K562 (cell line): ENCODE results near the gene PRDX2. TPM values are rescaled to one million over a fixed set of nuclear protein-coding genes. Genes with fewer than 3 reads are reported as not detected.

Experiments
- CBX5 ChIP-seq: IDR thresholded peaks from 2 replicates; pipeline ENCODE4 v1.6.1; 2014; ENCODE audit warnings: low read depth, borderline replicate concordance
- HCFC1 ChIP-seq: IDR thresholded peaks from 2 replicates; pipeline ENCODE4 v1.6.1; 2012; ENCODE audit warnings: low read depth, low read length, improper control_type of control experiment
- JUNB ChIP-seq: fragments of 450-650 bp; formaldehyde crosslinking; conservative IDR thresholded peaks from 2 replicates; pipeline ENCODE4 v1.4.0; 2020; ENCODE audit warnings: mild to moderate bottlenecking
- SAFB2 ChIP-seq: fragments of 200-400 bp; formaldehyde crosslinking; IDR thresholded peaks from 2 replicates; pipeline ENCODE4 v1.6.1; 2018; ENCODE audit warnings: borderline replicate concordance, low read length, low read depth, moderate library complexity; ENCODE audit not compliant: severe bottlenecking
- SIN3B ChIP-seq: fragments of 450-650 bp; IDR thresholded peaks from 2 replicates; pipeline ENCODE4 v1.6.1; 2017; ENCODE audit warnings: low read depth, mild to moderate bottlenecking, moderate library complexity
- ZBTB1 ChIP-seq: sonication (generic); formaldehyde crosslinking; IDR thresholded peaks from 2 replicates; pipeline ENCODE4 v1.8.1; 2023; ENCODE audit warnings: missing genetic modification reagents, low read depth, mild to moderate bottlenecking, borderline replicate concordance
- ZNF197 ChIP-seq: fragments of 200-800 bp; sonication (Bioruptor generic); IDR thresholded peaks from 2 replicates; pipeline ENCODE4 v1.6.1; 2016; ENCODE audit warnings: low read depth, missing genetic modification characterization, missing compliant biosample characterization
- ZNF253 ChIP-seq: fragments of 250-450 bp; sonication (Bioruptor Pico); conservative IDR thresholded peaks from 2 replicates; pipeline ENCODE4 v1.6.1; 2021; ENCODE audit warnings: mild to moderate bottlenecking
- ZNF830 ChIP-seq: fragments of 250-450 bp; sonication (Bioruptor Pico); IDR thresholded peaks from 2 replicates; pipeline ENCODE4 v1.5.0; 2021; ENCODE audit warnings: mild to moderate bottlenecking
- polyA plus RNA-seq, 8 experiments: library from polyadenylated mRNA; depleted of rRNA in 4 of 8; stranded (reverse) in 5 of 8; unstranded in 3 of 8; fragments of >200 nt; fragmentation: Nextera tagmentation in 2 of 8; fragmentation: Illumina TruSeq in 1 of 8; extraction: Ambion mirVana in 2 of 8; extraction: Trizol in 1 of 8; gene quantifications; 2 replicates each; pipeline versions ENCODE4 v1.2.1 to v1.2.3, GENCODE V29; 2011 to 2014; ENCODE audit warnings: inconsistent platforms in 1 of 8, missing spikeins in 1 of 8
- total RNA-seq, 7 experiments: library from RNA; depleted of rRNA in 6 of 7; stranded (reverse); fragments of >200 nt in 6 of 7; fragmentation: Illumina TruSeq in 2 of 7; extraction: Trizol in 2 of 7; gene quantifications; 2 replicates each; pipeline versions ENCODE4 v1.2.1 to v1.2.3, GENCODE V29; 2011 to 2021; ENCODE audit warnings: low replicate concordance in 1 of 7
- TF ChIP-seq, protein P1 (sequence below): sonication (generic); formaldehyde crosslinking; IDR thresholded peaks from 2 replicates; pipeline ENCODE4 v1.8.1; 2022; ENCODE audit warnings: missing genetic modification reagents
- TF ChIP-seq, protein P2 (sequence below): fragments of 450-650 bp; IDR thresholded peaks from 2 replicates; pipeline ENCODE4 v1.6.1; 2016; ENCODE audit warnings: antibody characterized with exemption
- TF ChIP-seq, protein P3 (sequence below): fragments of 200-800 bp; sonication (Bioruptor generic); IDR thresholded peaks from 2 replicates; pipeline ENCODE4 v1.6.1; 2017; ENCODE audit warnings: missing genetic modification characterization, missing compliant biosample characterization
- TF ChIP-seq, protein P4 (sequence below): sonication (generic); formaldehyde crosslinking; IDR thresholded peaks from 2 replicates; pipeline ENCODE4 v1.8.1; 2023; ENCODE audit warnings: mild to moderate bottlenecking, missing genetic modification reagents
- TF ChIP-seq, protein P5 (sequence below): fragments of 450-650 bp; IDR thresholded peaks from 2 replicates; pipeline ENCODE4 v1.6.1; 2017; ENCODE audit warnings: antibody characterized with exemption, mild to moderate bottlenecking

PRDX2 gene
- total and polyA plus RNA-seq, 9 of the 15 experiments (the other 6 are each of a cell fraction or from before 2014, with no cell fraction given) = 206 to 1,183 (median 415) TPM

DNA sequence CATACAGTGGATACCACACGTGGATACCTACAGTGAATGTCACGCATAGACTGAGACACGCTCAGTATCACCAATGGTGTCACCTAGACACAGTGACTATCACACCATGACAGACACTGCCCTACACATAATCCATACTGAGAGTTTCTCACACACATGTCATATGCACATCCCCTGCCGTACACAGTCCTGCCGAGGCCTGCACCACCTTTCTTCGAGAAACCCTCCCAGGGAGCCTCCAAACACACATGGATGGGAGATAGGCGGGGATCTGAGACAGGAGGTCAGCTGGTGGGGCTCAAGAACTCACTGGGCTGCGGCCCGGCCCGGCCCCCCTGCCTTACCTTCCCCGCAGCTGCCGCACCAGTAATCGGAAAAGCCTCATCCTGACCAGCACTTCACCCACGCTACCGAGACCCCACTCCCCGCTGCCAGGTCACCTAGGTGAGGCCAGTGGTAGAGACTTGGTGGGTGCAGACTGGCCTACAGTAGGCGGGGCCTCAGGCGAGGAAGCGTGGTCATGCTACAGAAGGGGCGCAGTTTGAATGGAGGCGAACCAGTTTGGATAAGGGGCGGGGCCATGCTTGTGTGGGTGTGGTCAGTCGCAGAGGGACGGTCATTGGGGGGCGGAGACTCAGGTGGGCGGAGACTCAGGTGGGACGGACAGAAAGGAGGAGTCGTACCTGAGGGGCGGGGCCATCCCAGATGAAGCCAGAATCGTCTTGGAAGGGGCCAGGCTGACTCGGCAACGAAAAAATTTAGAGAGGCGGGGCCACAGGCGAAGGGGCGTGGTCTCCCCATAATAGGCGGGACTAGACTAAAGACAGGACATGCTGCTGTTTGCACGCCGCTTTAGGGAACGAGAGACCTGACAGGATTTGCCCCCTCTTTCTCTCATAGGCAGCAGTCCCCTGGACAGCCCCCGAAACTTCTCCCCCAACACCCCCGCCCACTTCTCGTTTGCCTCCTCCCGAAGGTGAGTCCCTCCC lies 38.8 kb upstream of the PRDX2 start (continued):
- TF ChIP-seq, protein P1, sequence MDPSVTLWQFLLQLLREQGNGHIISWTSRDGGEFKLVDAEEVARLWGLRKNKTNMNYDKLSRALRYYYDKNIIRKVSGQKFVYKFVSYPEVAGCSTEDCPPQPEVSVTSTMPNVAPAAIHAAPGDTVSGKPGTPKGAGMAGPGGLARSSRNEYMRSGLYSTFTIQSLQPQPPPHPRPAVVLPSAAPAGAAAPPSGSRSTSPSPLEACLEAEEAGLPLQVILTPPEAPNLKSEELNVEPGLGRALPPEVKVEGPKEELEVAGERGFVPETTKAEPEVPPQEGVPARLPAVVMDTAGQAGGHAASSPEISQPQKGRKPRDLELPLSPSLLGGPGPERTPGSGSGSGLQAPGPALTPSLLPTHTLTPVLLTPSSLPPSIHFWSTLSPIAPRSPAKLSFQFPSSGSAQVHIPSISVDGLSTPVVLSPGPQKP (CRISPR knock-in tag) = no peak
- TF ChIP-seq, protein P2, sequence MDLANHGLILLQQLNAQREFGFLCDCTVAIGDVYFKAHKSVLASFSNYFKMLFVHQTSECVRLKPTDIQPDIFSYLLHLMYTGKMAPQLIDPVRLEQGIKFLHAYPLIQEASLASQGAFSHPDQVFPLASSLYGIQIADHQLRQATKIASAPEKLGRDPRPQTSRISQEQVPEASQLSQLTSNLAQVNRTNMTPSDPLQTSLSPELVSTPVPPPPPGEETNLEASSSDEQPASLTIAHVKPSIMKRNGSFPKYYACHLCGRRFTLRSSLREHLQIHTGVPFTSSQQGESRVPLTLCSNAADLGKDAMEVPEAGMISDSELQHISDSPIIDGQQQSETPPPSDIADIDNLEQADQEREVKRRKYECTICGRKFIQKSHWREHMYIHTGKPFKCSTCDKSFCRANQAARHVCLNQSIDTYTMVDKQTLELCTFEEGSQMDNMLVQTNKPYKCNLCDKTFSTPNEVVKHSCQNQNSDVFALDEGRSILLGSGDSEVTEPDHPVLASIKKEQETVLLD = peak; percentile 60; the same call in 1 of the 2 replicates
- TF ChIP-seq JUNB = no peak
- no peak for TF ChIP-seq CBX5
- no peak for TF ChIP-seq ZNF197 (CRISPR knock-in tag)
- no peak for TF ChIP-seq ZNF830
- peak; percentile 32; the same call in 1 of the 2 replicates for TF ChIP-seq HCFC1
- no peak for TF ChIP-seq ZNF253
- TF ChIP-seq, protein P3, sequence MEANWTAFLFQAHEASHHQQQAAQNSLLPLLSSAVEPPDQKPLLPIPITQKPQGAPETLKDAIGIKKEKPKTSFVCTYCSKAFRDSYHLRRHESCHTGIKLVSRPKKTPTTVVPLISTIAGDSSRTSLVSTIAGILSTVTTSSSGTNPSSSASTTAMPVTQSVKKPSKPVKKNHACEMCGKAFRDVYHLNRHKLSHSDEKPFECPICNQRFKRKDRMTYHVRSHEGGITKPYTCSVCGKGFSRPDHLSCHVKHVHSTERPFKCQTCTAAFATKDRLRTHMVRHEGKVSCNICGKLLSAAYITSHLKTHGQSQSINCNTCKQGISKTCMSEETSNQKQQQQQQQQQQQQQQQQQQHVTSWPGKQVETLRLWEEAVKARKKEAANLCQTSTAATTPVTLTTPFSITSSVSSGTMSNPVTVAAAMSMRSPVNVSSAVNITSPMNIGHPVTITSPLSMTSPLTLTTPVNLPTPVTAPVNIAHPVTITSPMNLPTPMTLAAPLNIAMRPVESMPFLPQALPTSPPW (CRISPR knock-in tag) = 0 out of 2 replicates have a peak, but pooled peaks have one; percentile 13
- TF ChIP-seq, protein P4, sequence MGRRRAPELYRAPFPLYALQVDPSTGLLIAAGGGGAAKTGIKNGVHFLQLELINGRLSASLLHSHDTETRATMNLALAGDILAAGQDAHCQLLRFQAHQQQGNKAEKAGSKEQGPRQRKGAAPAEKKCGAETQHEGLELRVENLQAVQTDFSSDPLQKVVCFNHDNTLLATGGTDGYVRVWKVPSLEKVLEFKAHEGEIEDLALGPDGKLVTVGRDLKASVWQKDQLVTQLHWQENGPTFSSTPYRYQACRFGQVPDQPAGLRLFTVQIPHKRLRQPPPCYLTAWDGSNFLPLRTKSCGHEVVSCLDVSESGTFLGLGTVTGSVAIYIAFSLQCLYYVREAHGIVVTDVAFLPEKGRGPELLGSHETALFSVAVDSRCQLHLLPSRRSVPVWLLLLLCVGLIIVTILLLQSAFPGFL (CRISPR knock-in tag) = no peak
- TF ChIP-seq, protein P5, sequence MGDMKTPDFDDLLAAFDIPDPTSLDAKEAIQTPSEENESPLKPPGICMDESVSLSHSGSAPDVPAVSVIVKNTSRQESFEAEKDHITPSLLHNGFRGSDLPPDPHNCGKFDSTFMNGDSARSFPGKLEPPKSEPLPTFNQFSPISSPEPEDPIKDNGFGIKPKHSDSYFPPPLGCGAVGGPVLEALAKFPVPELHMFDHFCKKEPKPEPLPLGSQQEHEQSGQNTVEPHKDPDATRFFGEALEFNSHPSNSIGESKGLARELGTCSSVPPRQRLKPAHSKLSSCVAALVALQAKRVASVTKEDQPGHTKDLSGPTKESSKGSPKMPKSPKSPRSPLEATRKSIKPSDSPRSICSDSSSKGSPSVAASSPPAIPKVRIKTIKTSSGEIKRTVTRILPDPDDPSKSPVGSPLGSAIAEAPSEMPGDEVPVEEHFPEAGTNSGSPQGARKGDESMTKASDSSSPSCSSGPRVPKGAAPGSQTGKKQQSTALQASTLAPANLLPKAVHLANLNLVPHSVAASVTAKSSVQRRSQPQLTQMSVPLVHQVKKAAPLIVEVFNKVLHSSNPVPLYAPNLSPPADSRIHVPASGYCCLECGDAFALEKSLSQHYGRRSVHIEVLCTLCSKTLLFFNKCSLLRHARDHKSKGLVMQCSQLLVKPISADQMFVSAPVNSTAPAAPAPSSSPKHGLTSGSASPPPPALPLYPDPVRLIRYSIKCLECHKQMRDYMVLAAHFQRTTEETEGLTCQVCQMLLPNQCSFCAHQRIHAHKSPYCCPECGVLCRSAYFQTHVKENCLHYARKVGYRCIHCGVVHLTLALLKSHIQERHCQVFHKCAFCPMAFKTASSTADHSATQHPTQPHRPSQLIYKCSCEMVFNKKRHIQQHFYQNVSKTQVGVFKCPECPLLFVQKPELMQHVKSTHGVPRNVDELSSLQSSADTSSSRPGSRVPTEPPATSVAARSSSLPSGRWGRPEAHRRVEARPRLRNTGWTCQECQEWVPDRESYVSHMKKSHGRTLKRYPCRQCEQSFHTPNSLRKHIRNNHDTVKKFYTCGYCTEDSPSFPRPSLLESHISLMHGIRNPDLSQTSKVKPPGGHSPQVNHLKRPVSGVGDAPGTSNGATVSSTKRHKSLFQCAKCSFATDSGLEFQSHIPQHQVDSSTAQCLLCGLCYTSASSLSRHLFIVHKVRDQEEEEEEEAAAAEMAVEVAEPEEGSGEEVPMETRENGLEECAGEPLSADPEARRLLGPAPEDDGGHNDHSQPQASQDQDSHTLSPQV = no peak
- TF ChIP-seq SIN3B = no peak
- TF ChIP-seq ZBTB1 (CRISPR knock-in tag) = no peak
- no peak for TF ChIP-seq SAFB2
